ENCODE results near the gene ZNF74.

GRCh38 chr22:20386972-20387371, 7.0 kb upstream of the ZNF74 start:
- TF ChIP-seq CTCF (IDR thresholded peaks at IDR 0.05; ENCODE audit: poor library complexity, severe bottlenecking) (no peak), RAD21 (conservative IDR thresholded peaks at IDR 0.05) (no peak), REST (IDR thresholded peaks at IDR 0.05; ENCODE audit: borderline replicate concordance) (no peak), EZH2 (IDR thresholded peaks at IDR 0.05; ENCODE audit: borderline replicate concordance, insufficient read depth, low read length, poor library complexity, severe bottlenecking) (no peak)

Measured in neural cell (in vitro differentiated cells).